K562 (cell line): ENCODE results near the gene PES1. TPM values are rescaled to one million over a fixed set of nuclear protein-coding genes. Genes with fewer than 3 reads are reported as not detected.

Experiments
- ATAC-seq: fragments of 200-7000 bp; cut with Tn5 transposase; 3 replicates; pipeline ENCODE4 v1.9.1; 2020; ENCODE audit warnings: moderate library complexity
- BruUV-seq: library from RNA; stranded (reverse); fragments of 400-500 nt; replicated peaks from 2 replicates; lab custom pipeline; 2021; lab: Mats Ljungman, UMichigan
- CTCF ChIA-PET: fragments of 300-600 bp; formaldehyde crosslinking; extraction: SDS; loops from one replicate; lab custom pipeline; 2021; ENCODE audit warnings: low intra/inter-chr PET ratio; lab: Yijun Ruan, JAX
- POLR2A ChIA-PET: fragments of 300-600, 350-650 bp; sonication (Branson Sonifier 250); formaldehyde crosslinking; extraction: SDS; loops from one replicate; lab custom pipeline; 2021; ENCODE audit warnings: antibody characterized with exemption, inconsistent platforms; lab: Yijun Ruan, JAX
- DNase-seq, 4 experiments: peaks; one replicate each; pipeline versions ENCODE4 v3.0.0 to v3.0.0-alpha.2; 2011 to 2018; ENCODE audit warnings: low spot score in 3 of 4, mixed read lengths in 3 of 4; ENCODE audit errors: extremely low read depth in 1 of 4
- FAIRE-seq: peaks from 2 replicates; lab custom pipeline; 2011; peaks lifted over from hg19 to GRCh38; lab: Jason Lieb, UNC
- H2AFZ ChIP-seq: 2 replicates; pipeline ENCODE4 v1.6.0; 2011; ENCODE audit warnings: low read depth, low read length, control low read depth, inconsistent platforms
- H3K27ac ChIP-seq: fragments of 200-600 bp; 3 replicates; pipeline ENCODE4 v1.8.0; 2011; ENCODE audit warnings: low read depth, mild to moderate bottlenecking, control low read depth, inconsistent platforms, low read length, moderate library complexity, mixed read lengths; ENCODE audit errors: extremely low read depth
- H3K27me3 ChIP-seq, 2 experiments: fragments of 300-600 bp in 1 of 2; 2 replicates in 1 of 2; 3 replicates in 1 of 2; pipeline versions ENCODE4 v1.6.0 to v1.8.0; 2011; ENCODE audit warnings: inconsistent platforms in 2 of 2, low read length in 2 of 2, mild to moderate bottlenecking in 1 of 2, mixed read lengths in 1 of 2, moderate library complexity in 1 of 2; ENCODE audit not compliant: control insufficient read depth in 2 of 2, insufficient read depth in 2 of 2
- H3K36me3 ChIP-seq: fragments of 300-600 bp; 3 replicates; pipeline ENCODE4 v1.8.0; 2011; ENCODE audit warnings: mild to moderate bottlenecking, low read length, inconsistent platforms; ENCODE audit not compliant: control insufficient read depth, insufficient read depth
- H3K4me1 ChIP-seq, 2 experiments: fragments of 200-600 bp in 1 of 2; replicated peaks in 1 of 2; 2 replicates in 1 of 2; 3 replicates in 1 of 2; pipeline versions ENCODE4 v1.5.1 to v1.8.0; 2011; ENCODE audit warnings: inconsistent platforms in 2 of 2, low read length in 2 of 2, mild to moderate bottlenecking in 1 of 2, mixed read lengths in 1 of 2, moderate library complexity in 1 of 2; ENCODE audit not compliant: control insufficient read depth in 2 of 2, insufficient read depth in 2 of 2
- H3K4me2 ChIP-seq: 2 replicates; pipeline ENCODE4 v1.6.1; 2011; ENCODE audit warnings: low read length, control low read depth, inconsistent platforms, mixed read lengths; ENCODE audit not compliant: insufficient read depth
- H3K4me3 ChIP-seq: fragments of 200-600 bp; sonication (generic), shearing (Covaris generic); 2 replicates; pipeline ENCODE4 v1.5.1; 2016; ENCODE audit warnings: control low read depth, inconsistent platforms
- H3K79me2 ChIP-seq: fragments of 200-600 bp; 3 replicates; pipeline ENCODE4 v1.8.0; 2011; ENCODE audit warnings: low read length, inconsistent platforms; ENCODE audit not compliant: control insufficient read depth, insufficient read depth
- H3K9ac ChIP-seq, 2 experiments: 2 replicates each; pipeline versions ENCODE4 v1.6.0 to v1.6.1; 2011; ENCODE audit warnings: low read depth in 2 of 2, low read length in 2 of 2, control low read depth in 1 of 2, inconsistent platforms in 1 of 2, mild to moderate bottlenecking in 1 of 2, mixed read lengths in 1 of 2; ENCODE audit not compliant: insufficient read depth in 1 of 2
- H3K9me1 ChIP-seq: one replicate; pipeline ENCODE4 v1.6.0; 2011; ENCODE audit warnings: inconsistent platforms, mild to moderate bottlenecking, low read length, moderate library complexity; ENCODE audit not compliant: control insufficient read depth, insufficient read depth
- H3K9me3 ChIP-seq: replicated peaks from 2 replicates; pipeline ENCODE4 v1.5.1; 2011; ENCODE audit warnings: low read depth, low read length, inconsistent platforms; ENCODE audit not compliant: control insufficient read depth, insufficient read depth
- H4K20me1 ChIP-seq: replicated peaks from 2 replicates; pipeline ENCODE4 v1.6.1; 2011; ENCODE audit warnings: low read length, inconsistent platforms, mixed read lengths; ENCODE audit not compliant: control insufficient read depth, insufficient read depth
- DIDO1 ChIP-seq: fragments of 450-650 bp; IDR thresholded peaks from 2 replicates; pipeline ENCODE4 v1.6.1; 2016; ENCODE audit warnings: low read depth, missing biosample characterization, missing genetic modification characterization
- MCM7 ChIP-seq, 2 experiments: fragments of 450-650 bp; IDR thresholded peaks; 2 replicates each; pipeline ENCODE4 v1.6.1; 2016 to 2018
- RNF2 ChIP-seq: sonication (generic); IDR thresholded peaks from 2 replicates; pipeline ENCODE4 v1.6.1; 2016
- SAP30 ChIP-seq: fragments of 200-600 bp; sonication (generic); IDR thresholded peaks from 2 replicates; pipeline ENCODE4 v1.6.1; 2012; ENCODE audit warnings: borderline replicate concordance, low read depth, mild to moderate bottlenecking, moderate library complexity, low read length, control low read depth, inconsistent platforms; ENCODE audit not compliant: insufficient read depth, poor library complexity, severe bottlenecking
- SMC3 ChIP-seq: conservative IDR thresholded peaks from 2 replicates; pipeline ENCODE4 v1.6.1; 2011; ENCODE audit warnings: low read depth, low read length, improper control_type of control experiment; ENCODE audit not compliant: insufficient read depth
- SOX6 ChIP-seq: fragments of 450-650 bp; IDR thresholded peaks from 2 replicates; pipeline ENCODE4 v1.6.1; 2014; ENCODE audit warnings: mild to moderate bottlenecking
- SUPT5H ChIP-seq: fragments of 450-650 bp; IDR thresholded peaks from 2 replicates; pipeline ENCODE4 v1.6.1; 2016
- WGBS: fragments of 100-300 bp; shearing (Covaris generic); methylation state at CpG from one replicate; pipeline ENCODE4 v1.1.6; 2016; ENCODE audit warnings: low coverage, mixed read lengths; ENCODE audit not compliant: insufficient coverage; ENCODE audit errors: missing lambda C conversion rate; 5-methylcytosine and 5-hydroxymethylcytosine counted together
- in situ Hi-C: fragments of 300-500 bp; cut with MboI; formaldehyde crosslinking; loops from 4 replicates; pipeline ENCODE4 v1.15.0; 2018; ENCODE audit warnings: inconsistent platforms, mixed read lengths
- intact Hi-C: fragments of 100-400 bp; cut with micrococcal nuclease; formaldehyde crosslinking; loops from 2 replicates; pipeline ENCODE4 v1.14.2; 2022
- polyA plus RNA-seq, 8 experiments: library from polyadenylated mRNA; depleted of rRNA in 4 of 8; stranded (reverse) in 5 of 8; unstranded in 3 of 8; fragments of >200 nt; fragmentation: Nextera tagmentation in 2 of 8; fragmentation: Illumina TruSeq in 1 of 8; extraction: Ambion mirVana in 2 of 8; extraction: Trizol in 1 of 8; gene quantifications; 2 replicates each; pipeline versions ENCODE4 v1.2.1 to v1.2.3, GENCODE V29; 2011 to 2014; ENCODE audit warnings: inconsistent platforms in 1 of 8, missing spikeins in 1 of 8
- total RNA-seq, 7 experiments: library from RNA; depleted of rRNA in 6 of 7; stranded (reverse); fragments of >200 nt in 6 of 7; fragmentation: Illumina TruSeq in 2 of 7; extraction: Trizol in 2 of 7; gene quantifications; 2 replicates each; pipeline versions ENCODE4 v1.2.1 to v1.2.3, GENCODE V29; 2011 to 2021; ENCODE audit warnings: low replicate concordance in 1 of 7
- TF ChIP-seq, protein P1 (sequence below), 2 experiments: fragments of 450-650 bp; IDR thresholded peaks; 2 replicates each; pipeline ENCODE4 v1.6.1; 2016; ENCODE audit warnings: mild to moderate bottlenecking in 2 of 2, borderline replicate concordance in 1 of 2, low read depth in 1 of 2, moderate library complexity in 1 of 2

The PES1 gene
- total and polyA plus RNA-seq, 9 of the 15 experiments (the other 6 are each of a cell fraction or from before 2014, with no cell fraction given) = 6.5 to 158 (median 94.3) TPM

DNA sequence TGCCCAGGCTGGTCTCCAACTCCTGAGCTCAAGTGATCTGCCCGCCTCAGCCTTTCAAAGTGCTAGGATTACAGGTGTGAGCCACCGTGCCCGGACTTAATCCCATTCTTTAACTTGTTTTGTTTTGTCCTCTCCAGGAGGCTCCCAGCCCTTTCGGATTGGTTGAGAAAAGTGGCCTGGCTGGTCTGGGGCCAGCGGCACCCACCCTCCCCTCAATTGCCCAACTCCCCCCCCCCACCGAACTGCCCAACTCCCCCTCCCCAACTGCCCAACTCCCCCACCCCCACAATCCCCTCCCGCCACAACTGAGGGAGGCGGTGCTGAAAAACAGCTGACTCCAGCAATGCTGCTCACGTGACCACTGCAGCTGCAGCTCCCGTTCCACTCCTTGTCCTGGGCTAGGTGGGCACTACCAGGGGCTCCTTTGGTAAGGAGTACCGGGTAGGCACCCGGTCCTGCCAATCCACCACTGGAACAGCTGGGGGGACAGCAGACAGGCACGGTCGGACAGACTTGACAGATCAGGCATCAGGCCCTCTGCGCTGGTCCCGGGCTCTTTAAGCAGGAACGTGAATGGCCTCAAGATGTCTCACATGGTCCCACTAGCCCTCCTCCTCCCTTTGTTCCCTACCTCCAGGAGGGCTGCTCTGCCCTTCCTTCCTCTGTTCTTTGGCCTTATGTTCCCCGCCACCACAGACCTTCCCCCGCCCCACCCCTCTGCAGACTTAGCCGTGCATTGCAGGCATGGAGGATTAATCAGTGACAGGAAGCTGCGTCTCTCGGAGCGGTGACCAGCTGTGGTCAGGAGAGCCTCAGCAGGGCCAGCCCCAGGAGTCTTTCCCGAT is 15.0 kb upstream of the PES1 start, which contains the start of gene TCN2:
Gene TCN2 (plus strand): TSS at position 720 of the 845 bp plus-strand sequence. CDS start 158 bp downstream, outside the sequence.
- Histone ChIP-seq H3K27me3 (no peaks in the 10 kb centered on the region), H3K79me2 (no peaks in the 10 kb centered on the region), H3K9me1 (no peaks in the 10 kb centered on the region), H3K4me3 (peak within 1 kb of the TSS; percentile 41), H3K9me3 (no peaks in the 10 kb centered on the region), H3K27ac (peak within 1 kb of the TSS; percentile 56), H3K36me3 (no peaks in the 10 kb centered on the region), H3K4me1 (peaks cover 21 to 41% of the 10 kb centered on the region in 2 experiments), H2AFZ (peak within 1 kb of the TSS; percentile 95), H3K9ac (peak within 1 kb of the TSS; percentile 48 to 85; a peak in 3 of 4 replicates), H3K4me2 (peak within 1 kb of the TSS; percentile 87), H4K20me1 (no peaks in the 10 kb centered on the region)
- POLR2A ChIA-PET = interaction anchor here (0.6 to 1.4 kb wide), 6 partner anchors 10 to 970 kb away, joined by 3 to 5 read pairs (median 3); partner anchors contain the start of gene PES1
- no TSS peak for BruUV-seq
- FAIRE-seq = peak; percentile 76
- CTCF ChIA-PET = no interaction called here
- ATAC-seq = peak; percentile 80
- intact Hi-C loops (no loop called here), in situ Hi-C loops (loop anchor here (10.0 kb wide), 1 partner anchor 322 kb away; the partner anchor contains the start of gene CASTOR1)
- WGBS = 1% methylated on average over 10 of the region's 24 CpGs
- DNase-seq = peak; percentile 49 to 73 (median 60)
- no peak for TF ChIP-seq DIDO1 (tag)
- TF ChIP-seq SMC3 = no peak
- TF ChIP-seq, protein P1, sequence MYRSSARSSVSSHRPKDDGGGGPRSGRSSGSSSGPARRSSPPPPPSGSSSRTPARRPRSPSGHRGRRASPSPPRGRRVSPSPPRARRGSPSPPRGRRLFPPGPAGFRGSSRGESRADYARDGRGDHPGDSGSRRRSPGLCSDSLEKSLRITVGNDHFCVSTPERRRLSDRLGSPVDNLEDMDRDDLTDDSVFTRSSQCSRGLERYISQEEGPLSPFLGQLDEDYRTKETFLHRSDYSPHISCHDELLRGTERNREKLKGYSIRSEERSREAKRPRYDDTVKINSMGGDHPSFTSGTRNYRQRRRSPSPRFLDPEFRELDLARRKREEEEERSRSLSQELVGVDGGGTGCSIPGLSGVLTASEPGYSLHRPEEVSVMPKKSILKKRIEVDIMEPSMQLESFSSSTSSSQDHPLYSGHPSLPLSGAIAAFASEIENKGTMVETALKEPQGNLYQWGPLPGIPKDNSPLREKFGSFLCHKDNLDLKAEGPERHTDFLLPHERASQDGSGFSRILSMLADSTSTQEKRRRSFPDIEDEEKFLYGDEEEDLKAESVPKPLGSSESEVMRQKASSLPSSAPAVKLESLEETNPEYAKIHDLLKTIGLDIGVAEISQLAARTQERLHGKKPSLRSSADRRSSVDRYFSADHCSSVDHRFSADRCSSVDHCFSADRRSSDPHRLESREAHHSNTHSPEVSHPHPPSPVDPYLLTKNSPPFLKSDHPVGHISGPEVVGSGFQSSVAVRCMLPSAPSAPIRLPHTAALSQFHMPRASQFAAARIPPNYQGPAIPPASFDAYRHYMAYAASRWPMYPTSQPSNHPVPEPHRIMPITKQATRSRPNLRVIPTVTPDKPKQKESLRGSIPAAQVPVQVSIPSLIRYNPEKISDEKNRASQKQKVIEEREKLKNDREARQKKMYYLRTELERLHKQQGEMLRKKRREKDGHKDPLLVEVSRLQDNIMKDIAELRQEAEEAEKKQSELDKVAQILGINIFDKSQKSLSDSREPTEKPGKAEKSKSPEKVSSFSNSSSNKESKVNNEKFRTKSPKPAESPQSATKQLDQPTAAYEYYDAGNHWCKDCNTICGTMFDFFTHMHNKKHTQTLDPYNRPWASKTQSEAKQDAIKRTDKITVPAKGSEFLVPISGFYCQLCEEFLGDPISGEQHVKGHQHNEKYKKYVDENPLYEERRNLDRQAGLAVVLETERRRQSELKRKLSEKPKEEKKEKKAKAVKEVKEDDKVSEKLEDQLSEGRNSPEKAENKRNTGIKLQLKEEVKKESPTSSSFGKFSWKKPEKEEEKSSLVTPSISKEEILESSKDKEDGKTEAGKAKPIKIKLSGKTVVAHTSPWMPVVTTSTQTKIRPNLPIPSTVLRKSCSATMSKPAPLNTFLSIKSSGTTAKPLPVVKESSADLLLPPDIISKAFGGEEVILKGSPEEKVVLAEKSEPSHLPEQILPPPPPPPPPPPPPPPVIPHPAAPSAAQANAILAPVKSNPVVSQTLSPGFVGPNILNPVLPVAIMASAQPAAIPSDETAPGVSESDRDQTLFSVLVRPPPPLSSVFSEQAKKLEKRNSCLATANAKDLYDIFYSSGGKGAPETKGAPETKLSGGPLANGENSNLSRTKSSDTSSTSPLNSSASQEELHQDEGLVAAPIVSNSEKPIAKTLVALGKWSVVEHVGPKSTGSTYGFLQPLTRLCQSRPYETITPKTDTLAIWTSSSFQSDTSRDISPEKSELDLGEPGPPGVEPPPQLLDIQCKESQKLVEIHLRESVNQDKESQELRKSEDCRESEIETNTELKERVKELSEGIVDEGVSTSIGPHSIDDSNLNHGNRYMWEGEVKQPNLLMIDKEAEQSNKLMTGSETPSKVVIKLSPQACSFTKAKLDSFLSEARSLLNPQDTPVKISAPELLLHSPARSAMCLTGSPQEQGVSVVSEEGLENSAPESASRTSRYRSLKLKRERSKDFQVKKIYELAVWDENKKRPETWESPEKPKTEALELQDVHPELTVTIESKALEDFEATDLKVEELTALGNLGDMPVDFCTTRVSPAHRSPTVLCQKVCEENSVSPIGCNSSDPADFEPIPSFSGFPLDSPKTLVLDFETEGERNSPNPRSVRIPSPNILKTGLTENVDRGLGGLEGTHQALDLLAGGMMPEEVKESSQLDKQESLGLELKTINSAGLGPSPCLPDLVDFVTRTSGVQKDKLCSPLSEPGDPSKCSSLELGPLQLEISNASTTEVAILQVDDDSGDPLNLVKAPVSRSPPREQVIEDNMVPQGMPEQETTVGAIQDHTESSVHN (IDR thresholded peaks at IDR 0.05; ENCODE audit: borderline replicate concordance in 1 of 2, low read depth in 1 of 2) = peak in 1 of 2 experiments; percentile 69; a peak in 1 of 4 replicates
- no peak for TF ChIP-seq RNF2
- TF ChIP-seq SAP30 = peak; percentile 61
- peak; percentile 27; the same call in 1 of the 2 replicates for TF ChIP-seq SUPT5H
- TF ChIP-seq SOX6 = peak; percentile 34; the same call in 1 of the 2 replicates
- no peak for TF ChIP-seq MCM7 (IDR thresholded peaks at IDR 0.05)
